Measurements from ENCODE around the gene SH3BGRL3. TPM values are rescaled to one million over a fixed set of nuclear protein-coding genes. Genes with fewer than 3 reads are reported as not detected.
"Not testable (repeated sequence)": the region's sequence is repeated elsewhere in the genome, so short reads cannot be mapped to it uniquely, and the experiment has no call there.

The SH3BGRL3 gene
- total and polyA plus RNA-seq, 2 donors: 12.3 to 123 TPM

DNA sequence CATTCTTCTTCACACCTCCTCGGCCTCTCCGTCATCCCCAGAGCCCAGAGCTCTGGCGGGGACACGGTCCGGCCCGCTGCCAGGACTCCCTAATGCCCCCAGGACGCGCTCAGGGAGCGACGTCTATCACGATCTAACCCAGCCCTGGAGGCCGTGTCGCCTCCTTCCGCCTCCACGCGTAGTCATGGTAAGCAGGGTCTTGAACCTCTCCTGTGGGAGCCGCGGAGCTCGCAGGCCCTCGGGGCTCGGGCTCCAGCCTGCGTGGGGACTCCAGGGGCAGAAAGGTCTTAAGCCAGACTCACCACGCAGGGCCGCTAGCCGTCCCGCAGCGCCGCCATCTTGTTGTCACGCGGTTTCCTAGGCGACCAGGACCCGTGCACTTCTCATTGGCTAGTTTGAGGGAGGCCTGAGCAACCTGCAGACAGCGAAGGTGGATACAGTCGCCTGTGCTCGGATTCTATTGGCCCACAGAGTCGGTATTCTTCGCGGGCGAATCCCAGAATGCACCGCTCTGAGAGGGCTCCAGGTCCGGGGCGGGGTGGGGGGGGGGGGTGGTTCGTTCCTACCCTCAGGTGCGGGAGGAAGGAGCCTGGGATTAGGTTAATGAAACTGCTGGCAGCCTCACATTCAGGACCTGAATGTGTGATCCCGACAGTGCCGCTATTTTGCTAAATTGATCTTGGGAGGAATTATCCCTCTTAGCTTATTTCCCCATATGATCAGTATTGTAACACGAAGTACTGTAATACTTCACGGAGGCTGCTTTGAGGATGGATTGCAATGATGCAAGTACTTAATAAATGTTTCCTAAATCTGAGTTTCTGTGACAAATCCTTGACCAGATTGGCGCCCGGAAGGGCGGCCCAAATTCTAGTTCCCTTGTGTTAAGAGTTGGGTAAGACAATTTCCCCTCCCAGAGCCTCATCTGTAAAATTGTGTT, 26.7 kb downstream of the SH3BGRL3 start, which contains the start of gene UBXN11:
UBXN11 (minus strand) TSS at position 347 of the 940 bp plus-strand sequence. CDS start 3,753 bp downstream, outside the sequence.
- no peaks in the 10 kb centered on the region for H3K4me1 ChIP-seq (ENCODE audit: insufficient read depth)
- H3K4me3 ChIP-seq (ENCODE audit: low read depth, low read length): peak within 1 kb of the TSS; percentile 62
- no peak within 1 kb of the TSS for H3K27ac ChIP-seq (ENCODE audit: low read depth)
- peak; percentile 89 for DNase-seq (ENCODE audit: extremely low spot score)
- 2% methylated on average over 51 of the region's 51 CpGs for WGBS
- no peaks in the 10 kb centered on the region for H3K36me3 ChIP-seq (ENCODE audit: insufficient read depth)

DNA sequence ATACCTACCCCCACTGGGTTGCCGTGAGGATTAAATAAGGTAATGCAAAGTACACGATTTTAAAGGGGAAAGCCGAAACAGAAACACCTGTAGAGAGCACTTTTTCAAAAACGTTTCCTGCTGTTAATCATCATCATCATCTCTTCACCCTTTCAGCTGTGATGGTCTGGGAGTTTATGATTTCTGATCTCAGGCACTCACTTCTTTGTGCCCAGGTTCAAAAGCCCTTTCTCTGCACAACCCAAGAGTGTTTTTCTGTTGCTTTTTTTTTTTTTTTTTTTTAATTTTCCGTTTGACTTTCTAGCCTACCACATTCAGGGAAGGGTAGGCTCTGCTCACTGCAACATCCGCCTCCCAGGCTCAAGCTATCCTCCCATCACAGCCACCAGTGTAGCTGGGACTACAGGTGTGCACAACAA, 27.5 kb downstream of the SH3BGRL3 start:
- Histone ChIP-seq H3K4me1 (ENCODE audit: insufficient read depth) (no peaks in the 10 kb centered on the region), H3K36me3 (ENCODE audit: insufficient read depth) (no peaks in the 10 kb centered on the region), H3K4me3 (ENCODE audit: low read depth, low read length) (no peak overlapping the region), H3K27ac (ENCODE audit: low read depth) (no peak overlapping the region)
- DNase-seq (ENCODE audit: extremely low spot score): no peak
- WGBS: 46% methylated on average over 6 of the region's 6 CpGs

DNA sequence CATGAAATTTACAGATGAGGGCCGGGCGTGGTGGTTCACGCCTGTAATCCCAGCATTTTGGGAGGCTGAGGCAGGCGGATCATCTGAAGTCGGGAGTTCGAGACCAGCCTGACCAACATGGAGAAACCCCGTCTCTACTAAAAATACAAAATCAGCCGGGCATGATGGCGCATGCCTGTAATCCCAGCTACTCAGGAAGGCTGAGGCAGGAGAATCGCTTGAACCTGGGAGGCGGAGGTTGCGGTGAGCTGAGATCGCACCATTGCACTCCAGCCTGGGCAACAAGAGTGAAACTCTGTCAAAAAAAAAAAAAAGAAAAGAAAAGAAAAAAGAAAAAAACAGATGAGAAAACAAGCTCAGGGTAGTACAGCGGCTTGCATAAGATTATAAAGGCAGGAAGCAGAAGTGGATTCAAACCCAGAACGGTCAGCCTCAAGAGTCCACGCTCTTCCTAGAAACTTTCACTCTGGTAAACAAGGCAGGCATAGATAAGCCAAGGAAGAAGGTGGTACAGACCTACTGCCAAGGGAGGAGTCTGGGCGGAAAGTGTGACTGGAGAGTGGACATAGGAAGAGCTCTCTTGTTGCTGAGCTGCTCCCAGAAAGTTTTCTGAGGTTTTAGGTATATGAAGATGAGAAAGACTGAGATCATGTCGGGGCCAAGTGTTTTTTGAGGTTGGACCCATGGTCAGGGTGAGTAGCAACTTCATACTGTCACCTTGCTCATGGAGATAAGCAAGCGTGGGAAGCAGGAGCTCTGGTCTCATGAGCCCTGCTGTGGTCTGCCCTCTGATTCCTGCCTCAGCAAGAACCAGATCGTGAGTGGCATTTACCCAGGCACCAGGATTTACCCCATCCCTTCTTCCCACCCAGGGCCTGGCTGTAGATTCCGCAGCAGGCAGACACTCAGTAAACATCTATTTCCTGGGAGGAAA, 28.3 kb downstream of the SH3BGRL3 start:
- not testable (repeated sequence) for H3K27ac ChIP-seq (ENCODE audit: low read depth); H3K4me3 ChIP-seq (ENCODE audit: low read depth, low read length); H3K4me1 ChIP-seq (ENCODE audit: insufficient read depth); H3K36me3 ChIP-seq (ENCODE audit: insufficient read depth); DNase-seq (ENCODE audit: extremely low spot score)
- WGBS: 83% methylated on average over 21 of the region's 21 CpGs

DNA sequence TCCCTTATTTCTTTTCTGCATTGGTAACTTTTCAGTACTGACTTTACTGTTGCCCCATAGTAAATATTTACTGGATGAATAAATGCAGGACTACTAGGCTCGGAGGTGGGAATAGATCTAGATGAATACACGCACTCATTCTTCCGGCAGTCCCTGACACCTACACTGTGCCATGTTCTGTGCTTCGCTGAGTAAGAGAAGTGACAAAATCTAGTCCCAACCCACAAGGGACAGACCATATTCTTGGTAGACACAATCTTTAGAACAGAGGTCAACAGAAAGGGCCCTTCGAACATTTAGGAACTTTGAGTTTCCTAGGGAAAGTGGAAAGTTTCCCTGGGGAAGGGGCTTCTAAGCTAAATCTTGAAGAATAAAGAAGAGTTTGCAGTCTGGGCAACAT, 34.6 kb downstream of the SH3BGRL3 start:
- Histone ChIP-seq H3K4me1 (ENCODE audit: insufficient read depth) (no peaks in the 10 kb centered on the region), H3K36me3 (ENCODE audit: insufficient read depth) (no peaks in the 10 kb centered on the region), H3K27ac (ENCODE audit: low read depth) (no peak overlapping the region), H3K4me3 (ENCODE audit: low read depth, low read length) (no peak overlapping the region)
- 83% methylated on average over 5 of the region's 5 CpGs for WGBS
- DNase-seq (ENCODE audit: extremely low spot score): no peak

DNA sequence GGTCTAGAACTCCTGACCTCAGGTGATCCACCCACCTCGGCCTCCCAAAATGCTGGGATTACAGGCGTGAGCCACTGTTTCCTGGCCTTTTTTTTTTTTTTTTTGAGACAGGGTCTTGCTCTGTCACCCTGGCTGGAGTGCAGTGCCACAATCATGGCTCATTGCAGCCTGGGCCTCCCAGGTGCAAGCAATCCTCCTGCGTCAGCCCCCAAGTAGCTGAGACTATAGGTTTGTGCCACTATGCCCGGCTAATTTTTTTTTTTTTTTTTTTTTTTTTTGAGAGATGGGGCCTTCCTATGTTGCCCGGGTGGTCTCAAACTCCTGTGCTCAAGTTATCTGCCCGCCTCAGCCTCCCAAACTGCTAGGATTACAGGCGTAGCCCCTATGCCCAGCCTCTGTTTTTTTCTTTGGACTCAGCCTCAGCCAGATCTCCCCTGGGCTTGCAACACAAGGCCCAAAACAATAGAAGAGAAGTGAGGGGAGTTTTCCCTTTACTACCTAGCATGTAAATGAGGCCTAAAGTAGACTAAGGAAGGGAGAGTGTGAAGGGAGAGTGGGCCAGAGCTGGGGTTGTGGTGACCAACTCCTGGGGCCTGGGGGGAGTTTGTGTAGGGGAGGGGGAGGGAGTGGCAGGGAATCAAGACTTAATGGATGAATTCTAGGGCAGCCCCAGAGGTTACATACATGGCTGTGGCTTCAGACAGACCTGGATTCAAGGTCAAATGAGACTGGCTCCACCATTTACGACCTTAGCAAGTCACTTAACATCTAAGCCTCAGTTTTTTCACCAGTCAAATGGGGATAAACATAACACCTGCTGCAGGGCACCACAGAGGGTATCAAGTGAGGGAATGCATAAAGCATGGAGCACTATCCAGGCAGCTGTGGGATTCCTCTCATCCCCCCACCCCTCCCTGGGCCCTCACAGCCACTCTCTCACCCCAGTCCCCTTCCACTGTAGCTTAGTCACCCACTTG, 36.3 kb downstream of the SH3BGRL3 start:
- H3K4me1 ChIP-seq (ENCODE audit: insufficient read depth): no peaks in the 10 kb centered on the region
- WGBS: 82% methylated on average over 8 of the region's 8 CpGs
- no peaks in the 10 kb centered on the region for H3K36me3 ChIP-seq (ENCODE audit: insufficient read depth)
- no peak for DNase-seq (ENCODE audit: extremely low spot score)
- no peak overlapping the region for H3K27ac ChIP-seq (ENCODE audit: low read depth)
- no peak overlapping the region for H3K4me3 ChIP-seq (ENCODE audit: low read depth, low read length)

DNA sequence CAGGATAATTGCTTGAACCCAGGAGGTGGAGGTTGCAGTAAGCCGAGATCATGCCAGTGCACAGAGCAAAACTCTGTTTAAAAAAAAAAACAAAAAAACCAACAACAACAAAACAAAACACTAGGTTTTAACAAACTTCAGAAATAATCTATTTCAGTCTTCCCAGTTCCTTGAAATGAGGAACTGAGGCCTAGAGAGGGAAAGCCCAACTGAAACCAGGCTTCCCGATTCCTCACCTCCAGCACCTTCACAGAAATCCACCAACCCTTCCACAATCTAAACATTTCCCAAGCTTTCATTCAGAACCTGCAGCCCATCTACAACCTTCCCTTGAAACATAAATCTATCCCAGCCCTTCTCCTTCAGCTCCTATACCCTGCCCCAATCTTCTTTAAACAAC, 37.3 kb downstream of the SH3BGRL3 start:
- Histone ChIP-seq H3K4me1 (ENCODE audit: insufficient read depth) (no peaks in the 10 kb centered on the region), H3K4me3 (ENCODE audit: low read depth, low read length) (no peak overlapping the region), H3K36me3 (ENCODE audit: insufficient read depth) (no peaks in the 10 kb centered on the region), H3K27ac (ENCODE audit: low read depth) (no peak overlapping the region)
- DNase-seq (ENCODE audit: extremely low spot score): no peak
- WGBS: 86% methylated on average over 2 of the region's 2 CpGs

DNA sequence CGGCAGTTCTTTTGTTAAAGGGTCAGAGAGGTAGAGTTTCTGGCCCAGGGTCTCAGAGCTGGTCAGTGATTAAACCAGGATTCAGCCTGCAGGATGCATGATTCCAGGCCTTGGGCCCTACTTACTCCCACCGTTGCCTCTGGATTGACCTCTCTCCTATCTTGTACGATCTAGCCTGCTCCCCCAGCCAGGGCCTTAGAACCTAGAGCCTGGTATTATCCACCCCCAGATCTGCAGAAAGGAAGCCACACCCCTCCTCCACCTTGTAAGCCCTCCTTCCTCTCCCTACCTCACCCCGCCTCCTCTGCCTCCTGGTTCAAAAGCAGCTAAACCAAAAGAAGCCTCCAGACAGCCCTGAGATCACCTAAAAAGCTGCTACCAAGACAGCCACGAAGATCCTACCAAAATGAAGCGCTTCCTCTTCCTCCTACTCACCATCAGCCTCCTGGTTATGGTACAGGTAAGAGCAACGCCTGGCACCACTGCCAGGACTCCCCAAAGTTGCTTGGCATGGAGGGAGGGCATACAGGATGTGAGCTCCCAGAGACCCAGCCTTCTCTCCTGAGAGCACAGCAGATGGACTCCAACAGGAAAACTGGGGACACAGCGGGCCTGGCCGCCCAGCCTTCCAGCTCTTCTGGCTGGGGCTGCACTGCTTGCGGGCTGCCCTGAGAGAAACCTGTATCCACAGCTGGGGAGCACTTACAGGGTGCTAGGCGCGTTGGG, 37.9 kb downstream of the SH3BGRL3 start, which contains the start of gene CD52:
CD52 (plus strand) TSS at position 347 of the 726 bp plus-strand sequence; CDS start at position 407, 60 bp downstream.
- H3K36me3 ChIP-seq (ENCODE audit: insufficient read depth): no peaks in the 10 kb centered on the region
- 65% methylated on average over 12 of the region's 12 CpGs for WGBS
- no peak within 1 kb of the TSS for H3K27ac ChIP-seq (ENCODE audit: low read depth)
- DNase-seq (ENCODE audit: extremely low spot score): no peak
- H3K4me3 ChIP-seq (ENCODE audit: low read depth, low read length): peak within 1 kb of the TSS; percentile 16
- no peaks in the 10 kb centered on the region for H3K4me1 ChIP-seq (ENCODE audit: insufficient read depth)

DNA sequence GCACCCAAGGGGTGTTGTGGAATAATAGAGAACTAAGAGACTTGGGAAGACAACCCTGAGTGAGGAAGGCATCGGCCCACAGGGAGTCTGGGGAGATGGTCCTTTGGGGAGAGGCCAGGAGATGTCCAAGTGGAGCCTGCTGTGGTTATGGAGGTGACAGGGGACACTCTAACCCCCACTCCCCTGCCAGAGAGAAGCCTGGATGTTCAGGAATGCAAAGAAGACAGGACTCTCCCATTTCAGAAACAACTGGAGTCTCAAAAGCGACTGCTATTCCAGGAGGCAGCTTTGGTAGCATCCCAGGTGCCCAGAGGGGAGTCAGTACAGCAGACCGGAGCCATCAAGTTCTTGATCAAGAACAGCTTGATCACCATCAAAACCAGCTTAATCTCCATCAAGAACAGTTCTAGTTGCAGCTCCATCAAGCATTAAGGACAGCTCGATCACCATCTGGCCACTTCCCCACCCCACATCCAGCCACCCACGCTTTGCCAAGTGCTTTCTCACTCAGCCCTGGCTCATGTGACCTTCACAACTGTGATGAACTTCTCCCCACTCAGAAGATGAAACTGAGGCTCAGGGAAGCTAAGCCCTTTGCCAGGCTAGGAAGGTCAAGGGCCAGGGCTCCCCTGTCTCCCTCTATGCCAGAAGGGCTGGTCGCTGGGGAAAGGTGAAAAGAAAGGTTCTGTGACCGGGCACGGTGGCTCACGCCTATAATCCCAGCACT, 38.6 kb downstream of the SH3BGRL3 start:
- H3K36me3 ChIP-seq (ENCODE audit: insufficient read depth): no peaks in the 10 kb centered on the region
- no peak overlapping the region for H3K27ac ChIP-seq (ENCODE audit: low read depth)
- WGBS: 84% methylated on average over 9 of the region's 9 CpGs
- no peak for DNase-seq (ENCODE audit: extremely low spot score)
- H3K4me3 ChIP-seq (ENCODE audit: low read depth, low read length): peak overlapping the region; percentile 16
- H3K4me1 ChIP-seq (ENCODE audit: insufficient read depth): no peaks in the 10 kb centered on the region

DNA sequence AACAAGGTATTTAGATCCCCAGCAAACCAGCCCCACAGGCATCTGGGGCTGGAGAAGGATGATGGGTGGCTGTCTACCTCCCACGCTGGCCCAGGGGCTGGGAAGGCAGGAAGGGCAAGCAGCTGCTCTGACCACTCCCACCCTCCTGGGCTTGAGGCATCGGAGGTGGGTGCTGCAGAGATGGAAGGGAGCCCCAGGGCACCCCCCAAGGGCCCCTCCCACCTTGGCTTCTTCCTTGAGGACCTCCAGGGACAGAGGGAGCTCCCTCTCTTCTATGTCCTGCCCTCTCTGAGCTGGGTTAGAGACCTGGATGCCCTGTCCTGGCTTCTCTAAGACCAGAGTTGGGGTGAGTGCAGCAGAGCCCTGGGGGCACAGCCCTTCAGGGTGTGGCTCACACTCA, 41.0 kb downstream of the SH3BGRL3 start:
- H3K4me1 ChIP-seq (ENCODE audit: insufficient read depth): no peaks in the 10 kb centered on the region
- WGBS: 76% methylated on average over 2 of the region's 2 CpGs
- H3K27ac ChIP-seq (ENCODE audit: low read depth): no peak overlapping the region
- no peak for DNase-seq (ENCODE audit: extremely low spot score)
- no peak overlapping the region for H3K4me3 ChIP-seq (ENCODE audit: low read depth, low read length)
- no peaks in the 10 kb centered on the region for H3K36me3 ChIP-seq (ENCODE audit: insufficient read depth)

DNA sequence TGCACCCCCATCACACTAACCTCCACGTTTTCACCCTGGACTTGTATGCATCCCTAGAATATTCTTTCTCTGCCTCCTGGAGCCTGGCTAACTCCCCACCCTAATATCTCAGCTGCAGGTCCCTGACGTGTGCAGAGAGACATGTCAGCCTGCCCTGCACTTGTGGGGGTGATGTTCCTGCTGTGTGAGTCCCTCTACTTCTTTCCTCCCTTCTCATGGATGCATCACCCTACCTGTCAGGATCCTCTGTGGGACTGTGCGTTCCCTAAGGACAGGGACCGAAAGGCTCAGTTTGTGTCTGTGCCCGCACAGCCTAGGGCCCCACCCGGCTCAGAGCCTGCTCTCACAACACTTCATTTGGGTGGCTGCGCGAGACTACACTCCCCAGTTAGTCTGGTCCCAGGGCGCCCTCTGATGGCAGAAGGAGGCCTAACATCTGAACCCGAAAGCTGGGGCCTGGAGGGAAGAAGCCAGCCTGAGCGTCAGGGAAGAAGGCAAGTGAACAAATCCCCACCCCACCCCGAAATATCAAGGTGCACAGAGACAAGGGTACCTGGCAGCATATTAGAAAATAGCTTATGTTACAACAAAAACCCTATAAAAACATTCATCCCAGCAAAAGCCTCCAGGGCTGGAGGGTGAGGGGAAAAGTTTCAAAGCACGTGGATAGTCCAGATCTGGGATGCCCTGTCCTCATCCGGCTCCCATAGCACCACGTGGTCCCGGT, 41.6 kb downstream of the SH3BGRL3 start:
- no peaks in the 10 kb centered on the region for H3K36me3 ChIP-seq (ENCODE audit: insufficient read depth)
- DNase-seq (ENCODE audit: extremely low spot score): peak; percentile 42
- H3K4me1 ChIP-seq (ENCODE audit: insufficient read depth): no peaks in the 10 kb centered on the region
- H3K4me3 ChIP-seq (ENCODE audit: low read depth, low read length): no peak overlapping the region
- WGBS: 13% methylated on average over 16 of the region's 16 CpGs
- no peak overlapping the region for H3K27ac ChIP-seq (ENCODE audit: low read depth)

DNA sequence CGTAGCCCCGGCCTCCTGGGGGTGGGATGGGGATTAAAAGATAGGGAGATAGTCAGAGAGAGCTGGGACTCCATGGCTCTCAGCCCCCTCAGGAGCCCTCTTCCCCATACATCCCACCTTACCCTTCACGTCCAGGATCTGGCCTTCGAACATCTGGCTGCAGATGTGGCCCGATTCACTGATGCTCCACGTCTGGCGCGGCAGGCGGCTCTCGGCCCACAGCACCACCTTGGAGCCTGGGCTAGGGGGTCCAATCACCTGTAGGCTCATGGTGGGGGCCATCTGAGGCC, 42.1 kb downstream of the SH3BGRL3 start:
- no peaks in the 10 kb centered on the region for H3K4me1 ChIP-seq (ENCODE audit: insufficient read depth)
- no peak for DNase-seq (ENCODE audit: extremely low spot score)
- WGBS: 68% methylated on average over 10 of the region's 10 CpGs
- H3K4me3 ChIP-seq (ENCODE audit: low read depth, low read length): no peak overlapping the region
- no peaks in the 10 kb centered on the region for H3K36me3 ChIP-seq (ENCODE audit: insufficient read depth)
- no peak overlapping the region for H3K27ac ChIP-seq (ENCODE audit: low read depth)

Measured in urinary bladder (tissue), 4 donors.